NCI-H1930 (cell line): ENCODE results near the gene PRKG1.
"Not testable (repeated sequence)": the region's sequence is repeated elsewhere in the genome, so short reads cannot be mapped to it uniquely, and the experiment has no call there.

ENCODE experiments used
- DNase-seq, 2 experiments: peaks; one replicate each; lab custom pipeline; 2025; lab: John Stamatoyannopoulos, UW

Gene PRKG1

GRCh38 chr10:51117053-51117660, 42.9 kb downstream of the PRKG1 start:
- DNase-seq = no peak

GRCh38 chr10:51117794-51118193, 43.5 kb downstream of the PRKG1 start:
- no peak for DNase-seq

DNA sequence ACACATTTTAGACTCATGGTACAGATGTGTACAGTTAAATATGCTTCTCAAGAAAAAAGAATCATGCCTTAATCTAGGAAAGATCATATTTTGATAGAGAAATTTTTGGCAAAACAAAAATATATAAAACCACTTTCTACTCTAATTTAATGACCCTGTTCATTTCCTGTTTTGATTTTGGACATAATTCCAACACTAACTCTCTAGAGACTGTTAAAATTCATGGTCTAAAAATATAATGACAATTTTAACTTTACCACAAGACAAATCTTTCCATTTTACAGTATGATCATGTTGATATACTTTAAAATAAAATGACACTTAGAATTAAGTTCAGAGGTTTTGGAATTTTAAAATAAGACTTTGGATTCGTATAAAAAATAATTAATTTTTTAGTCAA, 45.2 kb downstream of the PRKG1 start:
- DNase-seq = no peak

DNA sequence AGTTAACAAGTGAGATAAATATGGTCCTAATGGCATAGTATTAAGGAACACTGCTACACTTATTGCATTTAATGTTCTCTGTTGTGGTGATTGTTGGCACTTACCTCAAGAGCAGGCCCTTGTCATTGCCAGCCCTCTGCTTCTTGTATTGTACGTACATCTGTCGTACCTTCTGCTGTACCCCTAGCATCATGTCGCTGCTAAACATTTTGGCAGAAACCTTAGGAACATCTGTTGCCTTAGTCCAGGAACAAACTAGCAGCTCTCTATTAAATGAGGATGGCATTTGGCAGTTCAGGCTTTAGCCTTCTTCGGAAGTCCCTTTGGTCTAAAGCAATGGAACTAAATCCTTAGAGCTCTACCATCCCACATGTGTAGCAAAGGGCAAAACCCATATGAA, 47.6 kb downstream of the PRKG1 start:
- DNase-seq = no peak

GRCh38 chr10:51124852-51125251, 50.6 kb downstream of the PRKG1 start:
- DNase-seq = no peak

- DNase-seq = no peak
These were observed 51.2 kb downstream of the PRKG1 start for GRCh38 chr10:51125518-51125917.

DNA sequence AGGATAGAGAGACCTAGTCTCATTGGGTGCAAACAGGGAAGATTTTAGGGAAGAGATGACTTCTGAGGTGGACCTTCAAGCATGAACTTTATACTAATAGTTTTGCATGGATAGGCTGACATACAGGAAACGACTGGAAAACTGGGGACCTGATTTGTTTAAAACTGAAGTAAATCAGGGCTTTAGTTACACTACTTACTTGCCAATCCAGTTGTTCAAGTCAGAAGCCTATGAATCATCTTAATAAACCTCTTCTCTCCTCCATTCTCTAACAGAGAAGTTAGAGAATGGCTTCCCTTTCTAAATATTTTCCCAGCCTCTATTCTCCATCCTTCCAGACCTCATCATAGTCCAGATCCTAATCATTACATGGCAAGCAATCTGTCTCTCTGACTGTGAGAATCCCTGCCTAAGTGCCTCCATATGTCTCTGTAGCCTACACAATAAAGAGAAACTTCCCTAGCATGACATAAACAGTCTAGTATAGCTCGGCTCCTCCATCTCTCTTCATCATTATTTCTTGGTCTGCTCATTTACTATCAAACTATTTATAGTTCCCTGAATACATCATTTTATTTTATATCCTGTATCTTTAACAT, 55.8 kb downstream of the PRKG1 start:
- no peak for DNase-seq

DNA sequence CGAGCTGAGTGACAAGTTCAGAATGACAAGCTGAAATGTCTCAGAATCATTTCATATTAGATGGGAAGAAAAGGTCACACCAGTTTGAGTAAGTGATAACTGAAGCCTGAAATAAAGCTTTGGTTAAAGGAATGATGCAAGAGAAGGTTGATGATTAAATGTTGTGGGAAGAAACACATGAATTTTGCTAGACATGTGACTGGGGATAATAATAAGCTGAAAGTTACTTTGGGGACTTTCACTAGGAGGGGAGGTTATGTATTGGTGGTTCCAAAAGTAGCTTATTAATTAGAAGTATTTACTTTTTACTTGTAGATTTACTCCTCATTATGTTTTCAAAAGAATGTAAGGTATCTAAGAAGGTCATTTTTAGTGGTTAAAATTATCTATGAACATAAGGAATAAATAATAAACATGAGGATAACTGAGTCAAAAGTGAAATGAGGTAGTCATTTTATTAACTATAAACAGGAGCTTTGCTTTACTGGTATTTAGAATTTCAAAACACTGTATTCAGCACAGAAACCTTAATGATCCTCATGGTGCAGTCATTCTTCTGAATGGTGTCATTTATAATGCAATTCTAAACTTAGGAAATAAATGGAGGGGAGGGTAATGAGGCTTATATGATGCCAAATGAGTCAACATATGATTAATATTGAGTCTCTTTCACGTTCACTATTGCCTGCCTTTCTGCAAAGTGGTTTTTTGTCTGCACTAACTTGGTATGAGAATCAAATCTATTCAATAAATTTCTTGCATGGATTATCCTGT, 63.7 kb downstream of the PRKG1 start:
- no peak for DNase-seq

- DNase-seq = no peak
These were observed 64.9 kb downstream of the PRKG1 start for GRCh38 chr10:51139176-51139575.

DNA sequence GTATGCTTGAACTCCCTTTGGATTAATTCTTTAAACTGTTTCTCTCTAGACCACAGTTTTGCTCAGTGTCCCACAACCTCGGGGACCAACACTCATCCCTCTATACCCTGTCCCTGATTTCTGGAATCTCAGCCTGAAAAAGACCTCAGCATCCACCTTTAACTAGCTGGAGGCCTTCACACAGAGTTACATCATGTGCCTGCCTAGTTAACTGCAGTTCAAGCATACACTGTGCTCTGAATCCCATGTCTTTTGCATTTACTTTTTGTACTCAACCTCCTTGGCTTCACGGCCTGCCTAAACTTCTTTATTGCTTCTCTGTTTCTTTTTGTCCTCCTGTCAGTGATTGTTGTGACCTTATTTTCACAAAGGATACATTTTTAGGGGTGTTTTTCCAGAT, 66.7 kb downstream of the PRKG1 start:
- DNase-seq = no peak

- no peak for DNase-seq
These were observed 70.0 kb downstream of the PRKG1 start for GRCh38 chr10:51144161-51144781.

GRCh38 chr10:51145375-51145774, 71.1 kb downstream of the PRKG1 start:
- no peak for DNase-seq

DNA sequence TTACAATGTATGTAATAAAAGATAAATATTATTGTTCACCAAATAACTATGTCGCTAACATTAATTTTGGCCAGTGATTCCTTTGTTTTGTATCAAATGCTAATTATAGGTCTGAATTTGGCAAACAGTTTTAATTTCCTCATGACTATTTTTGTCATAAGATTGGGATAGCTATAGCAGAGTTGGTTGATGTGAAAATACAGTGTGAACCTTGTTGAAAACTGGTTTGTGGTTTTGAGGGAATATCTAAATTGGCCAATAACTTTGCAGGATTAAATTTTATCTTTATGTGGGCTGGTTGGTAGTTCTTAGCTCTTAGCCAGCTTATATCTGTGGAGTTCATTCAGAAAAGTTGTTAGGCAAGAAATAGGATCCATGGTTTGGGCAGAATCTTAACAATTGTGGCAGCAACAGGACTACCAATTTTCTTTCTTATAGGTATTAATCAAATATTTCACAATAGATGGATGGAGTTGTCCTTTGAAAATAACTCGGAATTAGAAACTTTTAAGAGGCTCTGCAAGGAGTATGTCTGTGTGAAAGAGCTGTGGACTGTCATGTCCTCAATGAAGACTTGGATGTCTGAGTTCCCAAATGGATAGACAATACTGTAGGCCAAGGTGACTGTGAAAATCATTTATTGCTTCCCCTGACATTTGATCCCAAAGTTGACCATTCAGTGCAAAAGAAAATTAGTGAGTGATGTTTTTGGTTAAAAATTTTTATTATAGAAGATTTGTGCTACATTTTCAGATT, 73.5 kb downstream of the PRKG1 start:
- DNase-seq = no peak

GRCh38 chr10:51156926-51157325, 82.6 kb downstream of the PRKG1 start:
- no peak for DNase-seq

DNA sequence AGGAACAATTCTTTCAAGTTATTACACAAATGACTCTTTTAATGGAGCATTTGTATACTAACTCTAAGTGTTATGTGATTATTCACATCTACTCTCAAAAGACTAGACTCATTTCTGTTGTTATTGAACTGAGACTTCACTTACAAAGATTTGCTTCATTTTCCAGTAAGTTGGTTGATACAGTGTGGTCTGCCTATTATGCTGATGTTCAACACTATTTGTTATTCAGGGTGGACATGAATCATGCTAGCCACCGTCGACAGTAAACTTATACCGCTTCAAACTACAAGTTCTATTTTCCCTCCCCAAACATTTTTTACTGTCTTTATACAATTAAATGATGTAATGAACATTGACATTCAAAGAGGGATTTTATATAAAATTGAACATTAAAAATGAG, 84.5 kb downstream of the PRKG1 start:
- no peak for DNase-seq

- DNase-seq = no peak
These were observed 85.6 kb downstream of the PRKG1 start for GRCh38 chr10:51159841-51160240.

DNA sequence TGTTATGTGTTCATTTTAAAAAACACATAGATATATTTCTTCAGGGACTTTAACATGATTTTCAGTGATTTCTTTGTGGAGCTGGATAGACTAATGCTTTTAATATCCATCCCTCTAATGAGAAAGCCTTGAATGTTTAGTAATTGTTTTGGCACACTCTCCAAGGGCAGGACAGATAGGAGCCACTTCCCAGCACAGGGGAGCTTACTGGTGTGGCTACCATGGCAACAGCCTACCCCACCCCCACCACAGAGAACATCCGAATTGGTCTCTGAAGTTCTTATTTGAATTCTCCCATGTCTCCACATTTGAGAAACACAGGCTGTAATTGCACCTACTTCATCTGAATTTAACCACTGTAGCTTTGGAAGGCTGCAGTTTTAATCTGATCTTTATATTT, 87.7 kb downstream of the PRKG1 start:
- DNase-seq = no peak

DNA sequence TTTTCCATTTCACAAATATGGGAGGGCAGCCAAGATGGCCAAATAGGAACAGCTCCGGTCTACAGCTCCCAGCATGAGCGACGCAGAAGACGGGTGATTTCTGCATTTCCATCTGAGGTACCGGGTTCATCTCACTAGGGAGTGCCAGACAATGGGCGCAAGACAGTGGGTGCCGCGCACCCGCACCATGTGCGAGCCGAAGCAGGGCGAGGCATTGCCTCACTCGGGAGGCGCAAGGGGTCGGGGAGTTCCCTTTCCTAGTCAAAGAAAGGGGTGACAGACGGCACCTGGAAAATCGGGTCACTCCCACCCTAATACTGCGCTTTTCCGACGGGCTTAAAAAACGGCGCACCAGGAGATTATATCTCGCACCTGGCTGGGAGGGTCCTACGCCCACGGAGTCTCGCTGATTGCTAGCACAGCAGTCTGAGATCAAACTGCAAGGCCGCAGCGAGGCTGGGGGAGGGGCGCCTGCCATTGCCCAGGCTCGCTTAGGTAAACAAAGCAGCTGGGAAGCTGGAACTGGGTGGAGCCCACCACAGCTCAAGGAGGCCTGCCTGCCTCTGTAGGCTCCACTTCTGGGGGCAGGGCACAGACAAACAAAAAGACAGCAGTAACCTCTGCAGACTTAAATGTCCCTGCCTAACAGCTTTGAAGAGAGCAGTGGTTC, 89.2 kb downstream of the PRKG1 start:
- not testable (repeated sequence) for DNase-seq

DNA sequence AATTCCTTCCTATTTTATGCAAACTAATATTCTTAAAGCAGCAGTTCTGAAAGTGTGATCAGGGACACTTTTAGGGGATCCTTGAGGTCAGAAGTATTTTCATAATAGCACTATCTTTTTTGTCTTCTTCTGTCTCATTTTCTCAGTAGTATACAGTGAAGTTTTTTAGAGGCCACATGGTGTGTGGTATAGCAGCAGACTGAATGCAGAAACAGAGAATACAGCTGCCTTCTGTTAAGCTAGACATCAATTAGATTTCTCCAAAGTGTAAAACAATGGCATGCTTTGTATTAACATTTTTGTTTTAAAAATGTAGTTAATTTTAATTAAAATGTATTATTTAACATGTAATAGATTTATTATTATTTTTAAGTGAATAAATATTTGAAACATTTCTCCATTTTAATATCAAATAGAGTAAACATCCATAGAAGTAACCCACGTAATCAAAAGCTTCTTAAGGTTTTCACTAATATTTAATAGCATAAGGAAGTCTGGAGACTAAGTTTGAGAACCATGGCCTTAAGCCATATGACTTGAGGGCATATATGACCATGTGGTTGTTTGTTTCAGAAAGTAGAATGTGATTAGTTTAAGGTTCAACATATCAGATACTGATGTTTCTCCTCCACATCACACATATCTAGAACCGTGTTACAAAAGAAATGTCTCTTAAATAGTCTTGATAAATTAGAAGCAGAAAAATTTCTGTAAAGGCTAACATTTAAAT, 94.0 kb downstream of the PRKG1 start:
- DNase-seq = no peak

- no peak for DNase-seq
These were observed 94.8 kb downstream of the PRKG1 start for GRCh38 chr10:51169111-51169510.
